HEK293T (cell line): ENCODE data around the gene DNAJC9.

Source experiments
- ARNT ChIP-seq: fragments of 450-650 bp; IDR thresholded peaks from 2 replicates; pipeline ENCODE4 v1.6.1; 2017; ENCODE audit warnings: mild to moderate bottlenecking
- FOXM1 ChIP-seq: fragments of 450-650 bp; IDR thresholded peaks from 2 replicates; pipeline ENCODE4 v1.6.1; 2017; ENCODE audit warnings: mild to moderate bottlenecking, borderline replicate concordance

- TF ChIP-seq FOXM1, result no peak
- TF ChIP-seq ARNT, result no peak
Measured at GRCh38 chr10:73218431-73219191, 28.4 kb downstream of the DNAJC9 start.
